Kidney epithelial cell (primary cell): ENCODE data around the gene FUT1. TPM values are rescaled to one million over a fixed set of nuclear protein-coding genes. Genes with fewer than 3 reads are reported as not detected.

Source experiments
- DNase-seq: peaks from one replicate; pipeline ENCODE4 v3.0.0-alpha.2; 2010; ENCODE audit warnings: low read depth
- H3K27me3 ChIP-seq: 2 replicates; pipeline ENCODE4 v1.6.0; 2011; ENCODE audit warnings: low read length; ENCODE audit not compliant: control insufficient read depth, insufficient read depth
- H3K36me3 ChIP-seq: 2 replicates; pipeline ENCODE4 v1.5.1; 2011; ENCODE audit warnings: low read length; ENCODE audit not compliant: control insufficient read depth, insufficient read depth
- H3K4me3 ChIP-seq: 2 replicates; pipeline ENCODE4 v1.5.1; 2011; ENCODE audit warnings: low read depth, mild to moderate bottlenecking, control low read depth, low read length
- CTCF ChIP-seq: IDR thresholded peaks from 2 replicates; pipeline ENCODE4 v1.5.1; 2011; ENCODE audit warnings: mild to moderate bottlenecking, moderate library complexity, low read length, control low read depth, inconsistent platforms; ENCODE audit not compliant: insufficient read depth, poor library complexity, severe bottlenecking
- total RNA-seq: library from RNA; depleted of rRNA; stranded (reverse); fragments of >200 nt; gene quantifications from 2 replicates; pipeline ENCODE4 v1.2.3, GENCODE V29; 2015

FUT1 gene
- total RNA-seq, 1 donor from 2014 or later = 10.4 TPM

GRCh38 chr19:48728911-48729664, 23.4 kb downstream of the FUT1 start:
- Histone ChIP-seq H3K27me3 (no peaks in the 10 kb centered on the region), H3K36me3 (no peaks in the 10 kb centered on the region), H3K4me3 (no peak overlapping the region)
- DNase-seq = no peak
- no peak for TF ChIP-seq CTCF

DNA sequence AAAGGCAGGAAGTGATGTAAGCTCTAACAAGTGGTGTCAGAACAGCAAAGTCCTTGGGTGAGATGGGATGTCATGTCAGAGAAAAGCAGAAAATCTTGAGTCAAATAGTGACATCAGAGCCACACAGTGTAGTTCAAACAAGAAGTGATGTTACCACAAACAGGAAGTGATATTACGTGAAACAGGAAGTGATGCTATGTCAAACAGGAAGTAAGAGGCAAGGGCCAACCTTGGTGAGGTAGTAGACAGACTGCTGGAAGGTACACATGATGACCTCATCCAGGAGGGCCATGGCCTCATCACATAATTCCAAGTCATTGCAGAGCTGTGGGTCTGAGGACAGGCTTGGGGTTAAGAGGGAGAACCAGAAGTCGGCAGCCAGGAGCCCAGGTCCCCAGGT, 25.9 kb downstream of the FUT1 start:
- no peak for TF ChIP-seq CTCF
- Histone ChIP-seq H3K27me3 (no peaks in the 10 kb centered on the region), H3K4me3 (no peak overlapping the region), H3K36me3 (no peaks in the 10 kb centered on the region)
- no peak for DNase-seq

GRCh38 chr19:48724796-48725753, 27.4 kb downstream of the FUT1 start:
- TF ChIP-seq CTCF = no peak
- H3K4me3 ChIP-seq = no peak overlapping the region
- DNase-seq = no peak
- no peaks in the 10 kb centered on the region for H3K27me3 ChIP-seq
- H3K36me3 ChIP-seq = no peaks in the 10 kb centered on the region

- Histone ChIP-seq H3K36me3 (no peaks in the 10 kb centered on the region), H3K4me3 (no peak overlapping the region), H3K27me3 (no peaks in the 10 kb centered on the region)
- DNase-seq = no peak
- no peak for TF ChIP-seq CTCF
These were observed 30.2 kb downstream of the FUT1 start for GRCh38 chr19:48722196-48722708.

- DNase-seq = peak; percentile 98
- no peak for TF ChIP-seq CTCF
- no peaks in the 10 kb centered on the region for H3K36me3 ChIP-seq
- no peaks in the 10 kb centered on the region for H3K27me3 ChIP-seq
- peak overlapping the region; percentile 76 for H3K4me3 ChIP-seq
These were observed 31.7 kb downstream of the FUT1 start for GRCh38 chr19:48720613-48721296.
